GM21515 (cell line): ENCODE results near the gene CHN2.

ENCODE experiments used
- ATAC-seq: cut with Tn5 transposase; IDR thresholded peaks from one replicate; pipeline ENCODE4 v1.9.1; 2021; ENCODE audit not compliant: unreplicated experiment

Gene CHN2

GRCh38 chr7:29457141-29457561 is 262.6 kb downstream of the CHN2 start:
- no peak for ATAC-seq

GRCh38 chr7:29457565-29458011 is 263.0 kb downstream of the CHN2 start:
- ATAC-seq: no peak

- no peak for ATAC-seq
Observed at GRCh38 chr7:29458933-29459332, 264.4 kb downstream of the CHN2 start.

GRCh38 chr7:29459589-29459988 is 265.0 kb downstream of the CHN2 start:
- ATAC-seq: no peak

GRCh38 chr7:29461996-29462395 is 267.4 kb downstream of the CHN2 start:
- ATAC-seq: no peak

GRCh38 chr7:29463504-29464158 is 269.1 kb downstream of the CHN2 start:
- no peak for ATAC-seq

GRCh38 chr7:29464753-29465152 is 270.2 kb downstream of the CHN2 start:
- ATAC-seq: no peak

- no peak for ATAC-seq
Observed at GRCh38 chr7:29467193-29467926, 272.8 kb downstream of the CHN2 start.

- no peak for ATAC-seq
Observed at GRCh38 chr7:29468196-29468595, 273.6 kb downstream of the CHN2 start.

- ATAC-seq: no peak
Observed at GRCh38 chr7:29469281-29469680, 274.7 kb downstream of the CHN2 start.

GRCh38 chr7:29469976-29470557 is 275.5 kb downstream of the CHN2 start:
- ATAC-seq: no peak

GRCh38 chr7:29471444-29472138 is 277.0 kb downstream of the CHN2 start:
- ATAC-seq: no peak

- ATAC-seq: no peak
Observed at GRCh38 chr7:29476916-29477315, 282.3 kb downstream of the CHN2 start.

- ATAC-seq: no peak
Observed at GRCh38 chr7:29478226-29478625, 283.7 kb downstream of the CHN2 start.

- ATAC-seq: no peak
Observed at GRCh38 chr7:29478687-29479240, 284.2 kb downstream of the CHN2 start.

- no peak for ATAC-seq
Observed at GRCh38 chr7:29479301-29480200, 285.0 kb downstream of the CHN2 start.

- no peak for ATAC-seq
Observed at GRCh38 chr7:29480451-29480850, 285.9 kb downstream of the CHN2 start.

- no peak for ATAC-seq
Observed at GRCh38 chr7:29480934-29481651, 286.5 kb downstream of the CHN2 start.

- no peak for ATAC-seq
Observed at GRCh38 chr7:29482056-29482455, 287.5 kb downstream of the CHN2 start.
